LNCAP (cell line): ENCODE measurements around the gene KCNMA1.

ENCODE experiments used
- TF ChIP-seq, protein P1 (sequence below): fragments of 450-650 bp; IDR thresholded peaks from 2 replicates; pipeline ENCODE4 v1.5.1; 2017; ENCODE audit warnings: mild to moderate bottlenecking

KCNMA1 gene

GRCh38 chr10:77240706-77241349, 396.8 kb downstream of the KCNMA1 start:
- TF ChIP-seq, protein P1, sequence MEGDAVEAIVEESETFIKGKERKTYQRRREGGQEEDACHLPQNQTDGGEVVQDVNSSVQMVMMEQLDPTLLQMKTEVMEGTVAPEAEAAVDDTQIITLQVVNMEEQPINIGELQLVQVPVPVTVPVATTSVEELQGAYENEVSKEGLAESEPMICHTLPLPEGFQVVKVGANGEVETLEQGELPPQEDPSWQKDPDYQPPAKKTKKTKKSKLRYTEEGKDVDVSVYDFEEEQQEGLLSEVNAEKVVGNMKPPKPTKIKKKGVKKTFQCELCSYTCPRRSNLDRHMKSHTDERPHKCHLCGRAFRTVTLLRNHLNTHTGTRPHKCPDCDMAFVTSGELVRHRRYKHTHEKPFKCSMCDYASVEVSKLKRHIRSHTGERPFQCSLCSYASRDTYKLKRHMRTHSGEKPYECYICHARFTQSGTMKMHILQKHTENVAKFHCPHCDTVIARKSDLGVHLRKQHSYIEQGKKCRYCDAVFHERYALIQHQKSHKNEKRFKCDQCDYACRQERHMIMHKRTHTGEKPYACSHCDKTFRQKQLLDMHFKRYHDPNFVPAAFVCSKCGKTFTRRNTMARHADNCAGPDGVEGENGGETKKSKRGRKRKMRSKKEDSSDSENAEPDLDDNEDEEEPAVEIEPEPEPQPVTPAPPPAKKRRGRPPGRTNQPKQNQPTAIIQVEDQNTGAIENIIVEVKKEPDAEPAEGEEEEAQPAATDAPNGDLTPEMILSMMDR = no peak

DNA sequence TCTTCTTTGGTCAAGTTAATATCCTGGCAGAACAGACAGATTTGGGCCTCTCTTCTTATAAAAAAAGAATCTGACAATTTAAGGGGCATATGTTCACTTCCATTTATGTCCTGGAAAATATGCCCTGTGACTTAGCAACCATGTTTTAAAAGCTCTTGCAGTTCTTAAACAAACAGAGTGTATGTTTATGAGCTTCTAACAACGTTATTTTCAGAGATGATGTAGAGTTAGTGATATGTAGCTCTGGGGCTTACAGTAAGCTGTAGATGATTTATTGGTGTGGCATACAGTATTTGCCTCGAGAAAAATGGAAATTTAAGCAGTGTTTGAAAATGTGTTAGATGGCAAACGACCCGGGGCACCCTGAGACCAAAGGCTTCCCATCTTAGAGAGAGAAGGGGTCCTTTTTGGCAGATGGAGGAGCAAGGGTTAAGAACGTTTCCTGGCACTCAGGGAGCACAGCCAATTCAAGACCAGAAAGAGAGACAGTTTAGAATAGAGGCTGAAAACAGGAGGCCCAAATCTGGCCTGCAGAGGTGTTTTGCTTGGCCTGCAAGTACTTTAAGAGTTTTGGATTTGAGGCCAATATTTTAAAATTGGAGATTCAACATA, 397.5 kb downstream of the KCNMA1 start:
- TF ChIP-seq, protein P1 = no peak

- TF ChIP-seq, protein P1 = no peak
Observed at GRCh38 chr10:77237120-77237519, 400.5 kb downstream of the KCNMA1 start.

DNA sequence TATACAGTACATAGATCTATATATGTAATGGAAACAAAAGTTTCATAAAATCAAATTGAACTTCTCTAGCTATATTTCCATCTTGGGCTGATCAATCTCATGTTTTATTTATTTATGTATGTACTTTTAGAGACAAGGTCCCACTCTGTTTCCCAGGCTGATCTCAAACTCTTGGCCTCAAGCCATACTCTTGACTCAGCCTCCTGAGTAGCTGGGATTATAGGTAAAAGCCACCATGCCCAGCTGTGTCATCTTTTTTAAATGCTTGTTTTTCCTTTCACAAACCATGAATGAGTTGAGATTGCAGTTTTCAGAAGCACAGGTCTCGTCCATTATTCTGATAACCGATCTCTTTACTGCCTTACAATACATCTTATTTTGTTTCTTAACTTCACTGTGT, 400.9 kb downstream of the KCNMA1 start:
- TF ChIP-seq, protein P1 = no peak

GRCh38 chr10:77236029-77236428, 401.6 kb downstream of the KCNMA1 start:
- TF ChIP-seq, protein P1 = no peak

- TF ChIP-seq, protein P1 = no peak
Observed at GRCh38 chr10:77234599-77234998, 403.0 kb downstream of the KCNMA1 start.

- TF ChIP-seq, protein P1 = no peak
Observed at GRCh38 chr10:77233466-77233865, 404.1 kb downstream of the KCNMA1 start.
